Measurements from ENCODE around the gene LRRC47.

- TF ChIP-seq POLR2A (IDR thresholded peaks at IDR 0.05): no peak
- TF ChIP-seq, protein P1, sequence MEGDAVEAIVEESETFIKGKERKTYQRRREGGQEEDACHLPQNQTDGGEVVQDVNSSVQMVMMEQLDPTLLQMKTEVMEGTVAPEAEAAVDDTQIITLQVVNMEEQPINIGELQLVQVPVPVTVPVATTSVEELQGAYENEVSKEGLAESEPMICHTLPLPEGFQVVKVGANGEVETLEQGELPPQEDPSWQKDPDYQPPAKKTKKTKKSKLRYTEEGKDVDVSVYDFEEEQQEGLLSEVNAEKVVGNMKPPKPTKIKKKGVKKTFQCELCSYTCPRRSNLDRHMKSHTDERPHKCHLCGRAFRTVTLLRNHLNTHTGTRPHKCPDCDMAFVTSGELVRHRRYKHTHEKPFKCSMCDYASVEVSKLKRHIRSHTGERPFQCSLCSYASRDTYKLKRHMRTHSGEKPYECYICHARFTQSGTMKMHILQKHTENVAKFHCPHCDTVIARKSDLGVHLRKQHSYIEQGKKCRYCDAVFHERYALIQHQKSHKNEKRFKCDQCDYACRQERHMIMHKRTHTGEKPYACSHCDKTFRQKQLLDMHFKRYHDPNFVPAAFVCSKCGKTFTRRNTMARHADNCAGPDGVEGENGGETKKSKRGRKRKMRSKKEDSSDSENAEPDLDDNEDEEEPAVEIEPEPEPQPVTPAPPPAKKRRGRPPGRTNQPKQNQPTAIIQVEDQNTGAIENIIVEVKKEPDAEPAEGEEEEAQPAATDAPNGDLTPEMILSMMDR (IDR thresholded peaks at IDR 0.05): no peak
Measured at GRCh38 chr1:3742439-3743298, 53.6 kb downstream of the LRRC47 start.
